Endothelial cell of umbilical vein (primary cell): ENCODE results near the gene FOXP1. TPM values are rescaled to one million over a fixed set of nuclear protein-coding genes. Genes with fewer than 3 reads are reported as not detected.

ENCODE experiments used
- BruUV-seq: library from RNA; stranded (reverse); fragments of 400-500 nt; replicated peaks from 2 replicates; lab custom pipeline; 2021; lab: Mats Ljungman, UMichigan
- CTCF ChIA-PET: fragments of 300-600, 350-600 bp; sonication (Branson Sonifier 250); formaldehyde crosslinking; loops from one replicate; lab custom pipeline; 2021; ENCODE audit warnings: antibody characterized with exemption, inconsistent platforms; lab: Charles Lee
- POLR2A ChIA-PET: fragments of 300-600, 350-600 bp; sonication (Branson Sonifier 250); formaldehyde crosslinking; loops from one replicate; lab custom pipeline; 2021; ENCODE audit warnings: antibody characterized with exemption, inconsistent platforms; lab: Charles Lee
- DNase-seq: peaks from one replicate; pipeline ENCODE4 v3.0.0-alpha.2; 2011; ENCODE audit warnings: low read depth, low spot score
- FAIRE-seq: peaks from 2 replicates; lab custom pipeline; 2011; peaks lifted over from hg19 to GRCh38; lab: Jason Lieb, UNC
- H2AFZ ChIP-seq: 2 replicates; pipeline ENCODE4 v1.6.0; 2012; ENCODE audit warnings: low read depth, low read length, control low read depth, inconsistent platforms
- H3K27ac ChIP-seq: 2 replicates; pipeline ENCODE4 v1.5.1; 2011; ENCODE audit warnings: low read depth, mild to moderate bottlenecking, control low read depth, low read length, moderate library complexity; ENCODE audit not compliant: insufficient read depth
- H3K27me3 ChIP-seq, 2 experiments: 2 replicates each; pipeline versions ENCODE4 v1.6.0 to v1.6.1; 2011; ENCODE audit warnings: low read length in 2 of 2, mixed read lengths in 1 of 2; ENCODE audit not compliant: control insufficient read depth in 2 of 2, insufficient read depth in 2 of 2
- H3K36me3 ChIP-seq, 2 experiments: 2 replicates in 1 of 2; 3 replicates in 1 of 2; pipeline ENCODE4 v1.5.1; 2011; ENCODE audit warnings: low read length in 2 of 2, mild to moderate bottlenecking in 1 of 2, moderate library complexity in 1 of 2; ENCODE audit not compliant: control insufficient read depth in 2 of 2, insufficient read depth in 2 of 2; ENCODE audit errors: extremely low read depth in 1 of 2
- H3K4me1 ChIP-seq: 3 replicates; pipeline ENCODE4 v1.5.1; 2011; ENCODE audit warnings: mild to moderate bottlenecking, low read length; ENCODE audit not compliant: control insufficient read depth, insufficient read depth; ENCODE audit errors: extremely low read depth
- H3K4me2 ChIP-seq: 2 replicates; pipeline ENCODE4 v1.6.1; 2011; ENCODE audit warnings: low read length, control low read depth, mixed read lengths; ENCODE audit not compliant: insufficient read depth
- H3K4me3 ChIP-seq, 3 experiments: fragments of 200-600 bp in 1 of 3; sonication (generic), shearing (Covaris generic) in 1 of 3; replicated peaks in 1 of 3; 2 replicates each; pipeline ENCODE4 v1.5.1; 2011 to 2016; ENCODE audit warnings: control low read depth in 3 of 3, low read length in 3 of 3, mild to moderate bottlenecking in 2 of 3, inconsistent platforms in 1 of 3, low read depth in 1 of 3, moderate library complexity in 1 of 3; ENCODE audit not compliant: insufficient read depth in 1 of 3
- H3K79me2 ChIP-seq: 2 replicates; pipeline ENCODE4 v1.6.0; 2012; ENCODE audit warnings: low read length, inconsistent platforms; ENCODE audit not compliant: control insufficient read depth, insufficient read depth
- H3K9ac ChIP-seq: replicated peaks from 2 replicates; pipeline ENCODE3; 2011; ENCODE audit warnings: low read length, control low read depth; ENCODE audit not compliant: insufficient read depth; ENCODE audit errors: extremely low read depth
- H3K9me1 ChIP-seq: replicated peaks from 3 replicates; pipeline ENCODE4 v1.6.0; 2011; ENCODE audit warnings: mild to moderate bottlenecking, low read length; ENCODE audit not compliant: control insufficient read depth, insufficient read depth; ENCODE audit errors: extremely low read depth
- H3K9me3 ChIP-seq: replicated peaks from 2 replicates; pipeline ENCODE4 v1.5.1; 2012; ENCODE audit warnings: low read length, inconsistent platforms; ENCODE audit not compliant: control insufficient read depth, insufficient read depth
- H4K20me1 ChIP-seq: replicated peaks from 2 replicates; pipeline ENCODE3; 2011; ENCODE audit warnings: mild to moderate bottlenecking, low read length; ENCODE audit not compliant: control insufficient read depth, insufficient read depth; ENCODE audit errors: extremely low read depth
- CTCF ChIP-seq, 2 donors: IDR thresholded peaks; 1 replicate in 1 of 2; 2 replicates in 1 of 2; pipeline ENCODE4 v1.5.1; 2011; ENCODE audit warnings: low read length in 2 of 2, mild to moderate bottlenecking in 2 of 2, moderate library complexity in 2 of 2, control low read depth in 1 of 2, inconsistent platforms in 1 of 2, low read depth in 1 of 2; ENCODE audit not compliant: insufficient read depth in 1 of 2; ENCODE audit errors: extremely low read depth in 1 of 2
- EZH2 ChIP-seq: IDR thresholded peaks from 2 replicates; pipeline ENCODE4 v1.6.1; 2012; ENCODE audit warnings: borderline replicate concordance, low read depth, mild to moderate bottlenecking, moderate library complexity, low read length, inconsistent platforms; ENCODE audit not compliant: severe bottlenecking
- FOS ChIP-seq: IDR thresholded peaks from 2 replicates; pipeline ENCODE4 v1.6.1; 2011; ENCODE audit warnings: mild to moderate bottlenecking, low read length, moderate library complexity, borderline replicate concordance; ENCODE audit not compliant: insufficient read depth
- GATA2 ChIP-seq: IDR thresholded peaks from 2 replicates; pipeline ENCODE4 v1.7.0; 2011; ENCODE audit warnings: low read depth, mild to moderate bottlenecking, moderate library complexity, mixed read lengths, low read length; ENCODE audit not compliant: insufficient read length, insufficient read depth
- JUN ChIP-seq: IDR thresholded peaks from 2 replicates; pipeline ENCODE4 v1.6.1; 2011; ENCODE audit warnings: borderline replicate concordance, low read depth; ENCODE audit not compliant: insufficient read length, insufficient read depth
- MAX ChIP-seq: IDR thresholded peaks from 2 replicates; pipeline ENCODE4 v1.6.1; 2011; ENCODE audit not compliant: insufficient read depth, insufficient read length
- MYC ChIP-seq: IDR thresholded peaks from one replicate; pipeline ENCODE4 v1.6.1; 2011; ENCODE audit warnings: mild to moderate bottlenecking, low read depth, low read length
- POLR2A ChIP-seq: IDR thresholded peaks from 2 replicates; pipeline ENCODE4 v1.6.1; 2012; ENCODE audit warnings: low read depth, mild to moderate bottlenecking, control low read depth, low read length
- POLR2AphosphoS5 ChIP-seq: IDR thresholded peaks from 2 replicates; pipeline ENCODE4 v1.6.1; 2012; ENCODE audit warnings: low read depth, mild to moderate bottlenecking, control low read depth, low read length, moderate library complexity; ENCODE audit not compliant: insufficient read depth
- dilution Hi-C: fragments of 300-500 bp; cut with MboI; formaldehyde crosslinking; loops from one replicate; pipeline ENCODE4 v1.15.0; 2019; ENCODE audit warnings: low sequenced_read_pairs; ENCODE audit not compliant: extremely low pct_ligation_motif_present
- intact Hi-C: fragments of 100-400 bp; cut with micrococcal nuclease; formaldehyde crosslinking; loops from one replicate; pipeline ENCODE4 v1.10.0; 2022
- polyA plus RNA-seq, 4 experiments: library from polyadenylated mRNA; depleted of rRNA in 3 of 4; stranded (reverse) in 3 of 4; unstranded in 1 of 4; fragments of >200 nt; gene quantifications; 2 replicates each; pipeline versions ENCODE4 v1.2.1 to v1.2.3, GENCODE V29; 2011 to 2012; ENCODE audit warnings: missing spikeins in 1 of 4
- total RNA-seq: library from RNA; stranded (reverse); gene quantifications from 2 replicates; pipeline ENCODE4 v1.2.3, GENCODE V29; 2021

FOXP1 gene
- total and polyA plus RNA-seq, 2 donors (not counting 3 experiments of a cell fraction or from before 2014, with no cell fraction given), result 41.0 to 107 TPM

GRCh38 chr3:70943886-70944285, 639.6 kb downstream of the FOXP1 start:
- DNase-seq (no peak), FAIRE-seq (no peak)
- Histone ChIP-seq H3K27ac (no peak overlapping the region), H3K4me1 (no peaks in the 10 kb centered on the region), H3K4me2 (no peak overlapping the region), H3K9me1 (no peaks in the 10 kb centered on the region), H3K79me2 (no peaks in the 10 kb centered on the region), H3K4me3 (no peak overlapping the region), H3K27me3 (no peaks in the 10 kb centered on the region), H3K36me3 (no peaks in the 10 kb centered on the region), H4K20me1 (no peaks in the 10 kb centered on the region), H3K9me3 (no peaks in the 10 kb centered on the region), H2AFZ (no peak overlapping the region), H3K9ac (no peak overlapping the region)
- CTCF ChIA-PET, result no interaction called here
- POLR2A ChIA-PET, result no interaction called here
- BruUV-seq, result no TSS peak
- intact Hi-C loops, result no loop called here
- no peak for TF ChIP-seq MAX
- no peak for TF ChIP-seq GATA2
- TF ChIP-seq MYC, result no peak
- TF ChIP-seq CTCF (IDR thresholded peaks at IDR 0.05; ENCODE audit: extremely low read depth in 1 of 2, insufficient read depth in 1 of 2, low read depth in 1 of 2, low read length in 2 of 2), result no peak
- TF ChIP-seq EZH2, result no peak
- TF ChIP-seq FOS, result no peak
- TF ChIP-seq JUN, result no peak
- no peak for TF ChIP-seq POLR2AphosphoS5
- no peak for TF ChIP-seq POLR2A
- dilution Hi-C loops, result no loop called here
